AG09309 (cell line): ENCODE measurements around the gene GPR132.

Source experiments
- DNase-seq: peaks from one replicate; pipeline ENCODE4 v3.0.0-alpha.2; 2010; ENCODE audit warnings: low read depth
- H3K4me3 ChIP-seq: 2 replicates; pipeline ENCODE4 v1.5.1; 2011; ENCODE audit warnings: mild to moderate bottlenecking, low read depth, low read length, moderate library complexity; ENCODE audit not compliant: control insufficient read depth
- CTCF ChIP-seq: IDR thresholded peaks from 2 replicates; pipeline ENCODE4 v1.5.1; 2011; ENCODE audit warnings: mild to moderate bottlenecking, low read depth, low read length, inconsistent platforms; ENCODE audit not compliant: insufficient read depth, control insufficient read depth; ENCODE audit errors: missing control alignments

Gene GPR132

GRCh38 chr14:105020815-105021655 lies 44.2 kb downstream of the GPR132 start, which contains the start of gene CDCA4:
TSS of gene CDCA4 (minus strand) at chr14:105021083. CDS start at chr14:105011929, 9,154 bp downstream.
- H3K4me3 ChIP-seq = peak within 1 kb of the TSS; percentile 75
- DNase-seq = peak; percentile 70
- TF ChIP-seq CTCF = no peak

GRCh38 chr14:105019861-105020814 lies 45.1 kb downstream of the GPR132 start:
- TF ChIP-seq CTCF = peak; percentile 0
- DNase-seq = no peak

GRCh38 chr14:105018414-105018813 lies 46.8 kb downstream of the GPR132 start:
- H3K4me3 ChIP-seq = no peak overlapping the region
- DNase-seq = no peak
- TF ChIP-seq CTCF = no peak

More at GRCh38 chr14:105019861-105020814, 45.1 kb downstream of the GPR132 start:
- peak overlapping the region; percentile 54 for H3K4me3 ChIP-seq

GRCh38 chr14:105015905-105016304 lies 49.3 kb downstream of the GPR132 start:
- H3K4me3 ChIP-seq = no peak overlapping the region
- no peak for DNase-seq
- TF ChIP-seq CTCF = no peak

GRCh38 chr14:105015242-105015641 lies 50.0 kb downstream of the GPR132 start:
- no peak overlapping the region for H3K4me3 ChIP-seq
- TF ChIP-seq CTCF = no peak
- no peak for DNase-seq

GRCh38 chr14:105014631-105015030 lies 50.6 kb downstream of the GPR132 start:
- H3K4me3 ChIP-seq = no peak overlapping the region
- DNase-seq = no peak

More at GRCh38 chr14:105014631-105015030, 50.6 kb downstream of the GPR132 start:
- no peak for TF ChIP-seq CTCF
